Measurements from ENCODE around the gene SOCS4.
"Not testable (repeated sequence)": the region's sequence is repeated elsewhere in the genome, so short reads cannot be mapped to it uniquely, and the experiment has no call there.

The SOCS4 gene

GRCh38 chr14:55026793-55027561 lies at the start of gene SOCS4, which contains the start of gene WDHD1:
Gene SOCS4 (plus strand): TSS chr14:55027236. CDS start chr14:55043042, 15,806 bp downstream.
Gene WDHD1 (minus strand): TSS chr14:55027099. CDS start chr14:55026787, 312 bp downstream.
- peak; percentile 96 to 98 for DNase-seq (ENCODE audit: low read depth in 2 of 2)

- DNase-seq (ENCODE audit: low read depth in 2 of 2): no peak
These were observed 48.0 kb upstream of the SOCS4 start for GRCh38 chr14:54979039-54979438.

- DNase-seq (ENCODE audit: low read depth in 2 of 2): no peak
These were observed 45.3 kb upstream of the SOCS4 start for GRCh38 chr14:54981698-54982097.

- no peak for DNase-seq (ENCODE audit: low read depth in 2 of 2)
These were observed 41.9 kb upstream of the SOCS4 start for GRCh38 chr14:54985156-54985555.

- no peak for DNase-seq (ENCODE audit: low read depth in 2 of 2)
These were observed 26.7 kb upstream of the SOCS4 start for GRCh38 chr14:55000381-55000780.

GRCh38 chr14:55005071-55005470 lies 22.0 kb upstream of the SOCS4 start:
- no peak for DNase-seq (ENCODE audit: low read depth in 2 of 2)

- no peak for DNase-seq (ENCODE audit: low read depth in 2 of 2)
These were observed 12.0 kb upstream of the SOCS4 start for GRCh38 chr14:55015006-55015405.

- DNase-seq (ENCODE audit: low read depth in 2 of 2): no peak
These were observed 7.0 kb upstream of the SOCS4 start for GRCh38 chr14:55019968-55020554.

- DNase-seq (ENCODE audit: low read depth in 2 of 2): not testable (repeated sequence)
These were observed 2.7 kb upstream of the SOCS4 start for GRCh38 chr14:55024365-55024764.

GRCh38 chr14:55025948-55026347 lies 1.1 kb upstream of the SOCS4 start:
- no peak for DNase-seq (ENCODE audit: low read depth in 2 of 2)

GRCh38 chr14:55026441-55026792 lies 619 bp upstream of the SOCS4 start:
- no peak for DNase-seq (ENCODE audit: low read depth in 2 of 2)

GRCh38 chr14:55028066-55028465 lies 1.0 kb downstream of the SOCS4 start:
- DNase-seq (ENCODE audit: low read depth in 2 of 2): no peak

- no peak for DNase-seq (ENCODE audit: low read depth in 2 of 2)
These were observed 1.4 kb downstream of the SOCS4 start for GRCh38 chr14:55028476-55028875.

- DNase-seq (ENCODE audit: low read depth in 2 of 2): no peak
These were observed 4.2 kb downstream of the SOCS4 start for GRCh38 chr14:55031190-55031589.

- DNase-seq (ENCODE audit: low read depth in 2 of 2): not testable (repeated sequence)
These were observed 11.0 kb downstream of the SOCS4 start for GRCh38 chr14:55037995-55038394.

- no peak for DNase-seq (ENCODE audit: low read depth in 2 of 2)
These were observed 11.7 kb downstream of the SOCS4 start for GRCh38 chr14:55038708-55039107.

- no peak for DNase-seq (ENCODE audit: low read depth in 2 of 2)
These were observed 16.5 kb downstream of the SOCS4 start for GRCh38 chr14:55043528-55043927.

GRCh38 chr14:55045087-55045486 lies 18.1 kb downstream of the SOCS4 start:
- no peak for DNase-seq (ENCODE audit: low read depth in 2 of 2)

- DNase-seq (ENCODE audit: low read depth in 2 of 2): no peak
These were observed 20.4 kb downstream of the SOCS4 start for GRCh38 chr14:55047301-55048053.

- no peak for DNase-seq (ENCODE audit: low read depth in 2 of 2)
These were observed 21.9 kb downstream of the SOCS4 start for GRCh38 chr14:55048900-55049436.

GRCh38 chr14:55051165-55051422 lies 24.1 kb downstream of the SOCS4 start:
- DNase-seq (ENCODE audit: low read depth in 2 of 2): no peak

- peak; percentile 78 to 87 for DNase-seq (ENCODE audit: low read depth in 2 of 2)
These were observed 24.6 kb downstream of the SOCS4 start, which contains the start of gene MAPK1IP1L for GRCh38 chr14:55051423-55052268. Gene MAPK1IP1L (plus strand): TSS chr14:55051647. CDS start chr14:55061684, 10,037 bp downstream.

Measured in stimulated activated CD8-positive, alpha-beta memory T cell treated with anti-CD3 and anti-CD28 coated beads, Interleukin-2, amount 100 ng/mL, for 48 hours (primary cell).